ENCODE results near the gene HS3ST4. TPM values are rescaled to one million over a fixed set of nuclear protein-coding genes. Genes with fewer than 3 reads are reported as not detected.

Gene HS3ST4
- total RNA-seq = not detected
- not detected for total RNA-seq (2013)
- 0 to 0.06 (median 0) reads per million in 29 experiments for total RNA-seq

DNA sequence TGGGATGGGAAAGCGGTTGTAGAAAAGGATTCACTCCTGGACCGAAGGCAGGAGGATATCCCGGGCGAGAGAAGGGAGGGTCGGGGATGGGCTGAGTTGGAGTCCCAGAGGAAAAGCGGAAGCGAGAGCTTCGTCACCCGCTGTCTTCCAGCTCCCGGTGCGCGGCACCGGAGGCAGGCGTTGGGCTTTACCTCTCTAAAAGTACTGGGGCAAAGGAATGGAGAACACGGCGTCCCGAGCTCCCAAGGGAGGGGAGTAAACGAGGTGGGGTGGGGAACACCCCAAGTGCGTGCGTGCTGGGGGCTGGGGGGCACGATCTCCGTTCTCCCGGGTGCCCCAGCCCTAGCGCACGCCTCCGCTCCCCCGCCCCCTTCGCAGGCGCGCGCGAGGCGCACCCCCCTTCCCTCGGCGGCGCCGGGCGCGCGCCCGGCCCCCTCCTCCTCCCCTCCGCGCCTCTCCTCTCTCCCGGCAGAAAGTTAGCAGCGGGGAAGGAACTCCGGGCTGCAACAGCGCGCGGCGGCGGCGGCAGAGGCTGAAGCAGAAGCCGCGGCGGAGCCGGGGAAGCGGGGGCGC lies at the start of gene HS3ST4:
HS3ST4 (plus strand) TSS at position 441 of the 573 bp plus-strand sequence.
- no peak within 1 kb of the TSS for H3K27ac ChIP-seq (ENCODE audit: low read length)
- no peak for ATAC-seq (replicated peaks in 1 of 4)
- no peaks in the 10 kb centered on the region for H3K9me3 ChIP-seq
- WGBS (ENCODE audit: insufficient coverage) = 2% methylated on average over 29 of the region's 58 CpGs
- Mint-ChIP-seq H3K36me3 (no peaks in the 10 kb centered on the region), H3K9me3 (no peaks in the 10 kb centered on the region), H3K27me3 (peaks cover 54 to 70% of the 10 kb centered on the region in 2 donors), H3K4me1 (peaks cover 5 to 15% (median 14%) of the 10 kb centered on the region in 3 donors), H3K27ac (no peak within 1 kb of the TSS), H3K4me3 (peak within 1 kb of the TSS in 2 of 3 donors; percentile 39 to 73)
- no peak for DNase-seq
- POLR2A ChIA-PET = no interaction called here
- peaks cover 11 to 32% of the 10 kb centered on the region in 2 experiments for H3K27me3 ChIP-seq (replicated peaks in 1 of 2; ENCODE audit: control insufficient read depth in 2 of 2, extremely low read depth in 1 of 2, insufficient read depth in 2 of 2, low read length in 1 of 2)
- H3K4me3 ChIP-seq (ENCODE audit: control insufficient read depth in 1 of 2, extremely low read depth in 1 of 2, low read length in 1 of 2) = no peak within 1 kb of the TSS
- no peaks in the 10 kb centered on the region for H3K36me3 ChIP-seq (ENCODE audit: control insufficient read depth in 2 of 2, extremely low read depth in 1 of 2, insufficient read depth in 1 of 2, low read length in 1 of 2)
- CTCF ChIA-PET = no interaction called here
- H3K4me1 ChIP-seq (ENCODE audit: control insufficient read depth in 1 of 2, extremely low read depth in 1 of 2, insufficient read depth in 2 of 2, low read length in 2 of 2) = no peaks in the 10 kb centered on the region

DNA sequence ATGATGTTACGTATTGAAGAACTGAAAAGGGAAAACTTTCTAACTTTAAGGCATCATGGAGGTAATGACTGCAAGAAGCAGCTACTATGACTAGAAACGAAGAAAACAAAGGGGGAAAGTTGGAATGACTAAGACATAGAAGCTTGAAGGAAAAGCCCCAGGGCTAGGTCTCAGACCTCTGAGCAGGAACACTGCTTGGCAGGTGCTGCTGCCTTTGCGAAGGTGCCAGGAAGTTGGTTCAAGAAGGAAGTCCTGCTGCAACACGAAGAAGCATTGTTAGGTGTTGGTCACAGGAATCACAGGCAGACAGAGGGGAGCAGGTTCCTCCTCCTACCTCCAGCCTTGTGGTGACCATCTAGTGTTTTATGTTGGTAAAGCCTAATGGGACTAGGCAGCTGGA lies 48.1 kb upstream of the HS3ST4 start:
- Histone ChIP-seq H3K36me3 (ENCODE audit: control insufficient read depth in 2 of 2, extremely low read depth in 1 of 2, insufficient read depth in 1 of 2, low read length in 1 of 2) (no peaks in the 10 kb centered on the region), H3K9me3 (no peaks in the 10 kb centered on the region), H3K27me3 (replicated peaks in 1 of 2; ENCODE audit: control insufficient read depth in 2 of 2, extremely low read depth in 1 of 2, insufficient read depth in 2 of 2, low read length in 1 of 2) (peaks cover 0 to 3% of the 10 kb centered on the region in 2 experiments), H3K27ac (ENCODE audit: low read length) (no peak overlapping the region), H3K4me3 (ENCODE audit: control insufficient read depth in 1 of 2, extremely low read depth in 1 of 2, low read length in 1 of 2) (no peak overlapping the region), H3K4me1 (ENCODE audit: control insufficient read depth in 1 of 2, extremely low read depth in 1 of 2, insufficient read depth in 2 of 2, low read length in 2 of 2) (no peaks in the 10 kb centered on the region)
- CTCF ChIA-PET = no interaction called here
- WGBS (ENCODE audit: insufficient coverage) = 33% methylated on average over 2 of the region's 4 CpGs
- no peak for ATAC-seq (replicated peaks in 1 of 4)
- POLR2A ChIA-PET = no interaction called here
- Mint-ChIP-seq H3K9me3 (peaks cover 11 to 17% (median 15%) of the 10 kb centered on the region in 3 donors), H3K4me1 (no peaks in the 10 kb centered on the region), H3K36me3 (no peaks in the 10 kb centered on the region), H3K4me3 (no peak overlapping the region), H3K27ac (no peak overlapping the region), H3K27me3 (peaks cover 2 to 8% of the 10 kb centered on the region in 2 donors)
- DNase-seq = no peak

DNA sequence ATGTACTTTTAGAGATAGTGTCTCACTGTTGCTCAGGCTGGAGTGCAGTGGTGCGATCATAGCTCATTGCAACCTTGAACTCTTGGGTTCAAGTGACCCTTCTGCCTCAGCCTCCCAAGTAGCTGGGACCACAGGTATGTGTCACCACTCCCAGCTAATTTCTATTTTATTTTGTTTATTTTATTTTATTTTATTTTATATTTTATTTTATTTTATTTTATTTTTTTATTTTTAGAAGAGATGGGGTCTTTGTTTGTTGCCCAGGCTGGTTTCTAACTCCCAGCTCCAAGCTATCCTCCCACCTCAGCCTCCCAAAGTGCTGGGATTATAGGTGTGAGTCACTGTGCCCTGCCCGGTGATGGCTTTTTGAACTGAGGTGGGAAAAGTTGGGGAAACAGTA lies 35.1 kb upstream of the HS3ST4 start:
- Histone ChIP-seq H3K4me3 (ENCODE audit: control insufficient read depth in 1 of 2, extremely low read depth in 1 of 2, low read length in 1 of 2) (no peak overlapping the region), H3K4me1 (ENCODE audit: control insufficient read depth in 1 of 2, extremely low read depth in 1 of 2, insufficient read depth in 2 of 2, low read length in 2 of 2) (no peaks in the 10 kb centered on the region), H3K27me3 (replicated peaks in 1 of 2; ENCODE audit: control insufficient read depth in 2 of 2, extremely low read depth in 1 of 2, insufficient read depth in 2 of 2, low read length in 1 of 2) (peaks cover 0 to 3% of the 10 kb centered on the region in 2 experiments), H3K27ac (ENCODE audit: low read length) (no peak overlapping the region), H3K9me3 (no peaks in the 10 kb centered on the region), H3K36me3 (ENCODE audit: control insufficient read depth in 2 of 2, extremely low read depth in 1 of 2, insufficient read depth in 1 of 2, low read length in 1 of 2) (no peaks in the 10 kb centered on the region)
- ChIA-PET POLR2A (no interaction called here), CTCF (no interaction called here)
- no CpG with 5 or more reads among the region's 2 CpGs for WGBS (ENCODE audit: insufficient coverage)
- H3K4me1 Mint-ChIP-seq = no peaks in the 10 kb centered on the region
- H3K27me3 Mint-ChIP-seq = peaks cover 11 to 30% of the 10 kb centered on the region in 2 donors
- no peak for ATAC-seq (replicated peaks in 1 of 4)
- H3K27ac Mint-ChIP-seq = no peak overlapping the region
- no peak for DNase-seq
- no peak overlapping the region for H3K4me3 Mint-ChIP-seq
- peaks cover 4 to 12% (median 5%) of the 10 kb centered on the region in 3 donors for H3K9me3 Mint-ChIP-seq
- no peaks in the 10 kb centered on the region for H3K36me3 Mint-ChIP-seq

DNA sequence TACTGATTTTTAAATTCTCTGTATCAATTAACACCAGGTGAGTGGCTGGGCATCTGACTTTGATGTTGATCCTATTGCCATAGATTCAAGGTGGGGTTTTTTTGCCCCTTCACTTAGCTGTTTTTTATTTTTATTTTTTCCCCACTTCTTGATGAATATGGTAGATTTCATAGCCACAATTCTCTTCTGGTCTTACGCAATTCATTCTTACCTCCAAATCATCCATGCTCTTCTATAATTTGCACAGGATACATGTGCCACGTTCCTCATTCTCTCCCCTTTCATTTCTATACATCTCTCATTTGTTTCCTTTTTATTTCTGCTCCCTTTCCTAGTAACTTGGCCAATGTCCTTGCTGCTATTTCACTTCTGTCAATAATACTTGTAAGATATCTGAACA lies 14.9 kb upstream of the HS3ST4 start:
- Mint-ChIP-seq H3K9me3 (no peaks in the 10 kb centered on the region), H3K27me3 (peaks cover 0 to 8% of the 10 kb centered on the region in 2 donors), H3K27ac (no peak overlapping the region), H3K4me3 (no peak overlapping the region), H3K4me1 (no peaks in the 10 kb centered on the region), H3K36me3 (no peaks in the 10 kb centered on the region)
- ChIA-PET POLR2A (no interaction called here), CTCF (no interaction called here)
- DNase-seq (no peak), ATAC-seq (replicated peaks in 1 of 4) (no peak)
- Histone ChIP-seq H3K27ac (ENCODE audit: low read length) (no peak overlapping the region), H3K4me3 (ENCODE audit: control insufficient read depth in 1 of 2, extremely low read depth in 1 of 2, low read length in 1 of 2) (no peak overlapping the region), H3K27me3 (replicated peaks in 1 of 2; ENCODE audit: control insufficient read depth in 2 of 2, extremely low read depth in 1 of 2, insufficient read depth in 2 of 2, low read length in 1 of 2) (peaks cover 0 to 9% of the 10 kb centered on the region in 2 experiments), H3K4me1 (ENCODE audit: control insufficient read depth in 1 of 2, extremely low read depth in 1 of 2, insufficient read depth in 2 of 2, low read length in 2 of 2) (no peaks in the 10 kb centered on the region), H3K9me3 (no peaks in the 10 kb centered on the region), H3K36me3 (ENCODE audit: control insufficient read depth in 2 of 2, extremely low read depth in 1 of 2, insufficient read depth in 1 of 2, low read length in 1 of 2) (no peaks in the 10 kb centered on the region)
- WGBS (ENCODE audit: insufficient coverage) = 45% methylated on average over 2 of the region's 2 CpGs

DNA sequence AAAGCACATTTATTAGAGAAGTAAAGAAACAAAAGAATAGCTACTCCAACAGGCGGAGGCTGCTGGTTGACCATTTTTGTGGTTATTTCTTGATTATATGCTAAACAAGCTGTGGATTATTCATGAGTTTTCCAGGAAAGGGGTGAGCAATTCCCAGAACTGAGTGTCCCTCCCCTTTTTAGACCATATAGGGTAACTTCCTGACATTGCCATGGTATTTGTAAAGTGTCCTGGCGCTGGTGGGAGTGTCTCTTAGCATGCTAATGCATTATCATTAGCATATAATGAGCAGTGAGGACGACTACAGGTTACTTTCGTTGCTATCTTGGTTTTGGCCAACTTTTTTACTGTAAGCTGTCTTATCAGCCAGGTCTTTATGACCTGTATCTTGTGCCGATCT lies 12.2 kb upstream of the HS3ST4 start:
- POLR2A ChIA-PET = no interaction called here

DNA sequence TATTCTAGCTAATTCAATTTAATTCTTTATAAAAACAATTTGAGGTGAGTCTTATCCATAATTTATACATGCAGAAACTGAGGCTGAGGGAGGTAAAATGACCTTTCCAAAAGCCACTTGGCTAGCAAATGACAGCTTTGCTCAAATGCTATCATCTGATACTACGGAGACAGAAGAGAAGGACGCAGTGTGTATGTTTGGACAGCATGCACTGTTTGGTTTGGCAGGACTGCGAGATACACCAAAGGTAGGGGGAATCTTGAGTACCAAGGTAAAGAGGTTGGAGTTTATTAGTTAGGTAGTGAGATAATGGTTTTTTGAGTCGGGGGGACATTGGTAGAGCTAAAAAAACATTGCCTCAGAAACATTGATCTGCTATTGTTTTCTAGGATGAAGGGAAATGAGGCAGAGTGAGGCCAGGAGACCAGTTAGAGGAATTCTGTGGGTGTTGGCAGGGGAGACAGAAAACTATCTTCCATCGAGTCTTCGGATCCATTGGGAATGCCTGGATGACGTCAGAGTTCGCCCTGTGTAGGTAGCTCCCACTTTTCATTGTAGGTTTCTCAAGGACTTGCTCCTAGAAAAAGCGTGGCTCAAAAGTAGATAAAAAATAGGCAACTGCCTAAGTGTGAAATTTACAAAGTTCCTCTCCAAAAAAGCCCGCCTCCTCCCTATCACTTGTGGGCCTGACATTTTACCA lies 2.5 kb upstream of the HS3ST4 start:
- no peak overlapping the region for H3K27ac ChIP-seq (ENCODE audit: low read length)
- peaks cover 8 to 26% of the 10 kb centered on the region in 2 experiments for H3K27me3 ChIP-seq (replicated peaks in 1 of 2; ENCODE audit: control insufficient read depth in 2 of 2, extremely low read depth in 1 of 2, insufficient read depth in 2 of 2, low read length in 1 of 2)
- no peak overlapping the region for H3K4me3 Mint-ChIP-seq
- ATAC-seq (replicated peaks in 1 of 4) (no peak), DNase-seq (no peak)
- H3K27ac Mint-ChIP-seq = no peak overlapping the region
- no peaks in the 10 kb centered on the region for H3K36me3 ChIP-seq (ENCODE audit: control insufficient read depth in 2 of 2, extremely low read depth in 1 of 2, insufficient read depth in 1 of 2, low read length in 1 of 2)
- peaks cover 5 to 15% (median 14%) of the 10 kb centered on the region in 3 donors for H3K4me1 Mint-ChIP-seq
- H3K4me3 ChIP-seq (ENCODE audit: control insufficient read depth in 1 of 2, extremely low read depth in 1 of 2, low read length in 1 of 2) = no peak overlapping the region
- CTCF ChIA-PET = no interaction called here
- H3K9me3 ChIP-seq = no peaks in the 10 kb centered on the region
- H3K4me1 ChIP-seq (ENCODE audit: control insufficient read depth in 1 of 2, extremely low read depth in 1 of 2, insufficient read depth in 2 of 2, low read length in 2 of 2) = no peaks in the 10 kb centered on the region
- H3K27me3 Mint-ChIP-seq = peaks cover 31 to 47% of the 10 kb centered on the region in 2 donors
- POLR2A ChIA-PET = no interaction called here
- no peaks in the 10 kb centered on the region for H3K36me3 Mint-ChIP-seq
- peaks cover 0 to 6% (median 0%) of the 10 kb centered on the region in 3 donors for H3K9me3 Mint-ChIP-seq
- WGBS (ENCODE audit: insufficient coverage) = 80% methylated on average over 4 of the region's 10 CpGs

More for the DNA sequence above, 12.2 kb upstream of the HS3ST4 start:
- H3K9me3 Mint-ChIP-seq = no peaks in the 10 kb centered on the region
- peaks cover 0 to 6% of the 10 kb centered on the region in 2 experiments for H3K27me3 ChIP-seq (replicated peaks in 1 of 2; ENCODE audit: control insufficient read depth in 2 of 2, extremely low read depth in 1 of 2, insufficient read depth in 2 of 2, low read length in 1 of 2)
- H3K36me3 ChIP-seq (ENCODE audit: control insufficient read depth in 2 of 2, extremely low read depth in 1 of 2, insufficient read depth in 1 of 2, low read length in 1 of 2) = no peaks in the 10 kb centered on the region
- no peak overlapping the region for H3K4me3 ChIP-seq (ENCODE audit: control insufficient read depth in 1 of 2, extremely low read depth in 1 of 2, low read length in 1 of 2)
- CTCF ChIA-PET = no interaction called here
- H3K4me1 ChIP-seq (ENCODE audit: control insufficient read depth in 1 of 2, extremely low read depth in 1 of 2, insufficient read depth in 2 of 2, low read length in 2 of 2) = no peaks in the 10 kb centered on the region
- H3K4me3 Mint-ChIP-seq = no peak overlapping the region
- DNase-seq = no peak
- H3K36me3 Mint-ChIP-seq = no peaks in the 10 kb centered on the region
- no peak overlapping the region for H3K27ac ChIP-seq (ENCODE audit: low read length)
- no peaks in the 10 kb centered on the region for H3K4me1 Mint-ChIP-seq
- WGBS (ENCODE audit: insufficient coverage) = 54% methylated on average over 4 of the region's 5 CpGs
- H3K9me3 ChIP-seq = no peaks in the 10 kb centered on the region
- H3K27me3 Mint-ChIP-seq = peaks cover 3 to 8% of the 10 kb centered on the region in 2 donors
- H3K27ac Mint-ChIP-seq = no peak overlapping the region
- no peak for ATAC-seq (replicated peaks in 1 of 4)
